Measurements from ENCODE around the gene WDFY4.

DNA sequence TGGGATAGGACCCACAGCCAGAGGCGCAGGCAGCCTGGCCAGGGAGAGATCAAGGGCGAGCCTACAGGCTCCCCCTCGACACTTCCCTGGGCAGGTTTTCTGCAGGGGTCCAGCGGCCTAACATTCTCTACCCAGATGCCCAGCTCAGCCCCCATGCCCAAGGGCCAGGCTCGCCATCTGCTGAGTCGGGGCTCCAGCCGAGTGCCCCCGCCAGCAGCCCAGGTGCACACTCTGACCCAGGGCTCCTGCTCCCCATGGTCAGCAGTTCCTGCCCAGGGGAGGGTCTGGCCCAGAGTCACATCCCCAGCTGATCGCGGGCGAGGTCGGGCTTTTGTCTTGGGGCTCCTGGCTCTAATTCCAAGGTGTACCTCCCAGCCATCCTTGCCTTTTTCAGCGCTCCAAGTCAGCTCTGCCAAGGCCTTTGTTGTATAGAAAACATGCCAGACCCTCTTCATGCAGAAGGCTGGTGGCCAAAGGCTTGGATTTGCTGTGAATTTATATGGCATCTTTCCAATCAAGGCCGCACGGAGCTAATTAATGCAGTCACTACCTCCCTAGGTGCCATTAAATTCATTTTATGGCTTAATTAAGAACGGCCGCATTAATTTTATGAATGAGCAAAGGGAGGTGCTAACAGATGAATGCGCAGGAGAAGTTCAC is 134.3 kb downstream of the WDFY4 start:
- TF ChIP-seq TAF1 (IDR thresholded peaks at IDR 0.05; ENCODE audit: low read depth) = no peak
- TF ChIP-seq POLR2AphosphoS5 (IDR thresholded peaks at IDR 0.05) = no peak
- no peak for TF ChIP-seq EZH2 (IDR thresholded peaks at IDR 0.05; ENCODE audit: borderline replicate concordance, insufficient read depth, low read length, poor library complexity, severe bottlenecking)
- TF ChIP-seq, protein P1, sequence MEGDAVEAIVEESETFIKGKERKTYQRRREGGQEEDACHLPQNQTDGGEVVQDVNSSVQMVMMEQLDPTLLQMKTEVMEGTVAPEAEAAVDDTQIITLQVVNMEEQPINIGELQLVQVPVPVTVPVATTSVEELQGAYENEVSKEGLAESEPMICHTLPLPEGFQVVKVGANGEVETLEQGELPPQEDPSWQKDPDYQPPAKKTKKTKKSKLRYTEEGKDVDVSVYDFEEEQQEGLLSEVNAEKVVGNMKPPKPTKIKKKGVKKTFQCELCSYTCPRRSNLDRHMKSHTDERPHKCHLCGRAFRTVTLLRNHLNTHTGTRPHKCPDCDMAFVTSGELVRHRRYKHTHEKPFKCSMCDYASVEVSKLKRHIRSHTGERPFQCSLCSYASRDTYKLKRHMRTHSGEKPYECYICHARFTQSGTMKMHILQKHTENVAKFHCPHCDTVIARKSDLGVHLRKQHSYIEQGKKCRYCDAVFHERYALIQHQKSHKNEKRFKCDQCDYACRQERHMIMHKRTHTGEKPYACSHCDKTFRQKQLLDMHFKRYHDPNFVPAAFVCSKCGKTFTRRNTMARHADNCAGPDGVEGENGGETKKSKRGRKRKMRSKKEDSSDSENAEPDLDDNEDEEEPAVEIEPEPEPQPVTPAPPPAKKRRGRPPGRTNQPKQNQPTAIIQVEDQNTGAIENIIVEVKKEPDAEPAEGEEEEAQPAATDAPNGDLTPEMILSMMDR (IDR thresholded peaks at IDR 0.05; ENCODE audit: poor library complexity, severe bottlenecking) = no peak
